GM23338 (cell line): ENCODE measurements around the gene SIRT4.

Experiments
- CREB1 ChIP-seq: fragments of 250-450 bp; sonication (Bioruptor Pico); IDR thresholded peaks from 2 replicates; pipeline ENCODE4 v1.5.0; 2020; ENCODE audit warnings: low read depth, mild to moderate bottlenecking, moderate library complexity
- EZH2 ChIP-seq: fragments of 200-600 bp; sonication (generic); IDR thresholded peaks from one replicate; pipeline ENCODE4 v1.8.0; 2017; ENCODE audit warnings: antibody characterized with exemption, mild to moderate bottlenecking, low read depth; ENCODE audit not compliant: unreplicated experiment
- EZH2phosphoT487 ChIP-seq: fragments of 200-600 bp; sonication (generic); IDR thresholded peaks from one replicate; pipeline ENCODE4 v1.8.1; 2018; ENCODE audit warnings: antibody characterized with exemption; ENCODE audit not compliant: unreplicated experiment
- JUNB ChIP-seq: IDR thresholded peaks from one replicate; pipeline ENCODE4 v1.6.1; 2016; ENCODE audit warnings: antibody characterized with exemption; ENCODE audit not compliant: unreplicated experiment
- POLR2AphosphoS5 ChIP-seq: IDR thresholded peaks from 2 replicates; pipeline ENCODE4 v1.6.1; 2016; ENCODE audit warnings: antibody characterized with exemption, low read depth
- STAT1 ChIP-seq: IDR thresholded peaks from one replicate; pipeline ENCODE4 v1.6.1; 2016; ENCODE audit warnings: antibody characterized with exemption; ENCODE audit not compliant: unreplicated experiment
- ZNF114 ChIP-seq: fragments of 250-450 bp; sonication (Bioruptor Pico); IDR thresholded peaks from 2 replicates; pipeline ENCODE4 v1.5.0; 2020; ENCODE audit warnings: mild to moderate bottlenecking, moderate library complexity
- TF ChIP-seq, protein P1 (sequence below), 2 experiments: fragments of 200-600 bp in 1 of 2; sonication (generic) in 1 of 2; conservative IDR thresholded peaks; 2 replicates each; pipeline versions ENCODE4 v1.5.1 to v1.6.1; 2016 to 2017; ENCODE audit warnings: antibody characterized with exemption in 2 of 2, low read depth in 2 of 2, mild to moderate bottlenecking in 2 of 2, moderate library complexity in 1 of 2
- TF ChIP-seq, protein P2 (sequence below): IDR thresholded peaks from one replicate; pipeline ENCODE4 v1.6.1; 2018; ENCODE audit warnings: antibody characterized with exemption; ENCODE audit not compliant: unreplicated experiment
- TF ChIP-seq, protein P3 (sequence below): IDR thresholded peaks from 2 replicates; pipeline ENCODE4 v1.6.1; 2016; ENCODE audit warnings: antibody characterized with exemption

DNA sequence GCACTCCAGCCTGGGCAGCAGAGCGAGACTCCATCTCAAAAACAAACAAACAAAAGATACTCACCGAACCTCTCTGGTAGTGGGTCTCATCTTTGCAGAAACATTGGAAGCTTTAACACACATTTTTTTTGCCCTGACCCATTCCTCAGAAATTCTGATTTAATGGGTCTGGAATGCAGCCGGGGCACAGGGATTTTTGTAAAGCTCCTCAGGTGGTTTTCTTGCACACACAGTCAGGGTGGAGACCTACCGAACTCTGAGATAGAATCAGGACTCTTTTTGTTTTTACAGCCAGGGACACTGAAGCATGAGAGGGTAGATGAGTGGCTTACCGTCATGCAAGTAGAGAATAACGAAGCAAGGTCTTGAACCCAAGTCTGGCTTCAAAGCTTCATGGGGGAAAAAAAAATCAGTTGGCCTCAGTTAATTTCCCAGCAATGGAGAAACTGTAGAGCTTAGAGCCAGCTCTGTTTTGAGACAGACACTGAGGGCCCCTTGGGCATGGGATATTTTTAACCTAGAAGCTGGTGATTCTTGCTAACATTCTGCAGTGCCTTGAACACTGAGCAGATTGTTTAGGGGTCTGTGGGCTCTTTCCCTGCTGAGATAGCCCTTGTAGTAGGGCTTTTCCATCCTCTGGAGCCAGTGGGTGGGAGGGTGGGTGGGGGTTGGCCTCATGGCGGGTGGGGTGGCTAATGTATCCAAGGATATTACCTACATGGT lies 15.2 kb upstream of the SIRT4 start:
- TF ChIP-seq, protein P1, sequence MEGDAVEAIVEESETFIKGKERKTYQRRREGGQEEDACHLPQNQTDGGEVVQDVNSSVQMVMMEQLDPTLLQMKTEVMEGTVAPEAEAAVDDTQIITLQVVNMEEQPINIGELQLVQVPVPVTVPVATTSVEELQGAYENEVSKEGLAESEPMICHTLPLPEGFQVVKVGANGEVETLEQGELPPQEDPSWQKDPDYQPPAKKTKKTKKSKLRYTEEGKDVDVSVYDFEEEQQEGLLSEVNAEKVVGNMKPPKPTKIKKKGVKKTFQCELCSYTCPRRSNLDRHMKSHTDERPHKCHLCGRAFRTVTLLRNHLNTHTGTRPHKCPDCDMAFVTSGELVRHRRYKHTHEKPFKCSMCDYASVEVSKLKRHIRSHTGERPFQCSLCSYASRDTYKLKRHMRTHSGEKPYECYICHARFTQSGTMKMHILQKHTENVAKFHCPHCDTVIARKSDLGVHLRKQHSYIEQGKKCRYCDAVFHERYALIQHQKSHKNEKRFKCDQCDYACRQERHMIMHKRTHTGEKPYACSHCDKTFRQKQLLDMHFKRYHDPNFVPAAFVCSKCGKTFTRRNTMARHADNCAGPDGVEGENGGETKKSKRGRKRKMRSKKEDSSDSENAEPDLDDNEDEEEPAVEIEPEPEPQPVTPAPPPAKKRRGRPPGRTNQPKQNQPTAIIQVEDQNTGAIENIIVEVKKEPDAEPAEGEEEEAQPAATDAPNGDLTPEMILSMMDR (conservative IDR thresholded peaks at IDR 0.05; ENCODE audit: low read depth in 2 of 2) = no peak
- TF ChIP-seq STAT1 (no peak), EZH2phosphoT487 (no peak), POLR2AphosphoS5 (no peak), EZH2 (no peak), ZNF114 (CRISPR knock-in tag) (no peak), JUNB (no peak), CREB1 (CRISPR knock-in tag) (no peak)
- TF ChIP-seq, protein P2, sequence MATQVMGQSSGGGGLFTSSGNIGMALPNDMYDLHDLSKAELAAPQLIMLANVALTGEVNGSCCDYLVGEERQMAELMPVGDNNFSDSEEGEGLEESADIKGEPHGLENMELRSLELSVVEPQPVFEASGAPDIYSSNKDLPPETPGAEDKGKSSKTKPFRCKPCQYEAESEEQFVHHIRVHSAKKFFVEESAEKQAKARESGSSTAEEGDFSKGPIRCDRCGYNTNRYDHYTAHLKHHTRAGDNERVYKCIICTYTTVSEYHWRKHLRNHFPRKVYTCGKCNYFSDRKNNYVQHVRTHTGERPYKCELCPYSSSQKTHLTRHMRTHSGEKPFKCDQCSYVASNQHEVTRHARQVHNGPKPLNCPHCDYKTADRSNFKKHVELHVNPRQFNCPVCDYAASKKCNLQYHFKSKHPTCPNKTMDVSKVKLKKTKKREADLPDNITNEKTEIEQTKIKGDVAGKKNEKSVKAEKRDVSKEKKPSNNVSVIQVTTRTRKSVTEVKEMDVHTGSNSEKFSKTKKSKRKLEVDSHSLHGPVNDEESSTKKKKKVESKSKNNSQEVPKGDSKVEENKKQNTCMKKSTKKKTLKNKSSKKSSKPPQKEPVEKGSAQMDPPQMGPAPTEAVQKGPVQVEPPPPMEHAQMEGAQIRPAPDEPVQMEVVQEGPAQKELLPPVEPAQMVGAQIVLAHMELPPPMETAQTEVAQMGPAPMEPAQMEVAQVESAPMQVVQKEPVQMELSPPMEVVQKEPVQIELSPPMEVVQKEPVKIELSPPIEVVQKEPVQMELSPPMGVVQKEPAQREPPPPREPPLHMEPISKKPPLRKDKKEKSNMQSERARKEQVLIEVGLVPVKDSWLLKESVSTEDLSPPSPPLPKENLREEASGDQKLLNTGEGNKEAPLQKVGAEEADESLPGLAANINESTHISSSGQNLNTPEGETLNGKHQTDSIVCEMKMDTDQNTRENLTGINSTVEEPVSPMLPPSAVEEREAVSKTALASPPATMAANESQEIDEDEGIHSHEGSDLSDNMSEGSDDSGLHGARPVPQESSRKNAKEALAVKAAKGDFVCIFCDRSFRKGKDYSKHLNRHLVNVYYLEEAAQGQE = no peak
- TF ChIP-seq, protein P3, sequence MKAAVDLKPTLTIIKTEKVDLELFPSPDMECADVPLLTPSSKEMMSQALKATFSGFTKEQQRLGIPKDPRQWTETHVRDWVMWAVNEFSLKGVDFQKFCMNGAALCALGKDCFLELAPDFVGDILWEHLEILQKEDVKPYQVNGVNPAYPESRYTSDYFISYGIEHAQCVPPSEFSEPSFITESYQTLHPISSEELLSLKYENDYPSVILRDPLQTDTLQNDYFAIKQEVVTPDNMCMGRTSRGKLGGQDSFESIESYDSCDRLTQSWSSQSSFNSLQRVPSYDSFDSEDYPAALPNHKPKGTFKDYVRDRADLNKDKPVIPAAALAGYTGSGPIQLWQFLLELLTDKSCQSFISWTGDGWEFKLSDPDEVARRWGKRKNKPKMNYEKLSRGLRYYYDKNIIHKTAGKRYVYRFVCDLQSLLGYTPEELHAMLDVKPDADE = no peak
